Endothelial cell of umbilical vein (primary cell): ENCODE measurements around the gene KCNMA1. TPM values are rescaled to one million over a fixed set of nuclear protein-coding genes. Genes with fewer than 3 reads are reported as not detected.

Source experiments
- BruUV-seq: library from RNA; stranded (reverse); fragments of 400-500 nt; replicated peaks from 2 replicates; lab custom pipeline; 2021; lab: Mats Ljungman, UMichigan
- CTCF ChIA-PET: fragments of 300-600, 350-600 bp; sonication (Branson Sonifier 250); formaldehyde crosslinking; loops from one replicate; lab custom pipeline; 2021; ENCODE audit warnings: antibody characterized with exemption, inconsistent platforms; lab: Charles Lee
- POLR2A ChIA-PET: fragments of 300-600, 350-600 bp; sonication (Branson Sonifier 250); formaldehyde crosslinking; loops from one replicate; lab custom pipeline; 2021; ENCODE audit warnings: antibody characterized with exemption, inconsistent platforms; lab: Charles Lee
- DNase-seq: peaks from one replicate; pipeline ENCODE4 v3.0.0-alpha.2; 2011; ENCODE audit warnings: low read depth, low spot score
- FAIRE-seq: peaks from 2 replicates; lab custom pipeline; 2011; peaks lifted over from hg19 to GRCh38; lab: Jason Lieb, UNC
- H2AFZ ChIP-seq: 2 replicates; pipeline ENCODE4 v1.6.0; 2012; ENCODE audit warnings: low read depth, low read length, control low read depth, inconsistent platforms
- H3K27ac ChIP-seq: 2 replicates; pipeline ENCODE4 v1.5.1; 2011; ENCODE audit warnings: low read depth, mild to moderate bottlenecking, control low read depth, low read length, moderate library complexity; ENCODE audit not compliant: insufficient read depth
- H3K27me3 ChIP-seq, 2 experiments: 2 replicates each; pipeline versions ENCODE4 v1.6.0 to v1.6.1; 2011; ENCODE audit warnings: low read length in 2 of 2, mixed read lengths in 1 of 2; ENCODE audit not compliant: control insufficient read depth in 2 of 2, insufficient read depth in 2 of 2
- H3K36me3 ChIP-seq, 2 experiments: 2 replicates in 1 of 2; 3 replicates in 1 of 2; pipeline ENCODE4 v1.5.1; 2011; ENCODE audit warnings: low read length in 2 of 2, mild to moderate bottlenecking in 1 of 2, moderate library complexity in 1 of 2; ENCODE audit not compliant: control insufficient read depth in 2 of 2, insufficient read depth in 2 of 2; ENCODE audit errors: extremely low read depth in 1 of 2
- H3K4me1 ChIP-seq: 3 replicates; pipeline ENCODE4 v1.5.1; 2011; ENCODE audit warnings: mild to moderate bottlenecking, low read length; ENCODE audit not compliant: control insufficient read depth, insufficient read depth; ENCODE audit errors: extremely low read depth
- H3K4me2 ChIP-seq: 2 replicates; pipeline ENCODE4 v1.6.1; 2011; ENCODE audit warnings: low read length, control low read depth, mixed read lengths; ENCODE audit not compliant: insufficient read depth
- H3K4me3 ChIP-seq, 3 experiments: fragments of 200-600 bp in 1 of 3; sonication (generic), shearing (Covaris generic) in 1 of 3; replicated peaks in 1 of 3; 2 replicates each; pipeline ENCODE4 v1.5.1; 2011 to 2016; ENCODE audit warnings: control low read depth in 3 of 3, low read length in 3 of 3, mild to moderate bottlenecking in 2 of 3, inconsistent platforms in 1 of 3, low read depth in 1 of 3, moderate library complexity in 1 of 3; ENCODE audit not compliant: insufficient read depth in 1 of 3
- H3K79me2 ChIP-seq: 2 replicates; pipeline ENCODE4 v1.6.0; 2012; ENCODE audit warnings: low read length, inconsistent platforms; ENCODE audit not compliant: control insufficient read depth, insufficient read depth
- H3K9ac ChIP-seq: replicated peaks from 2 replicates; pipeline ENCODE3; 2011; ENCODE audit warnings: low read length, control low read depth; ENCODE audit not compliant: insufficient read depth; ENCODE audit errors: extremely low read depth
- H3K9me1 ChIP-seq: replicated peaks from 3 replicates; pipeline ENCODE4 v1.6.0; 2011; ENCODE audit warnings: mild to moderate bottlenecking, low read length; ENCODE audit not compliant: control insufficient read depth, insufficient read depth; ENCODE audit errors: extremely low read depth
- H3K9me3 ChIP-seq: replicated peaks from 2 replicates; pipeline ENCODE4 v1.5.1; 2012; ENCODE audit warnings: low read length, inconsistent platforms; ENCODE audit not compliant: control insufficient read depth, insufficient read depth
- H4K20me1 ChIP-seq: replicated peaks from 2 replicates; pipeline ENCODE3; 2011; ENCODE audit warnings: mild to moderate bottlenecking, low read length; ENCODE audit not compliant: control insufficient read depth, insufficient read depth; ENCODE audit errors: extremely low read depth
- CTCF ChIP-seq, 2 donors: IDR thresholded peaks; 1 replicate in 1 of 2; 2 replicates in 1 of 2; pipeline ENCODE4 v1.5.1; 2011; ENCODE audit warnings: low read length in 2 of 2, mild to moderate bottlenecking in 2 of 2, moderate library complexity in 2 of 2, control low read depth in 1 of 2, inconsistent platforms in 1 of 2, low read depth in 1 of 2; ENCODE audit not compliant: insufficient read depth in 1 of 2; ENCODE audit errors: extremely low read depth in 1 of 2
- EZH2 ChIP-seq: IDR thresholded peaks from 2 replicates; pipeline ENCODE4 v1.6.1; 2012; ENCODE audit warnings: borderline replicate concordance, low read depth, mild to moderate bottlenecking, moderate library complexity, low read length, inconsistent platforms; ENCODE audit not compliant: severe bottlenecking
- FOS ChIP-seq: IDR thresholded peaks from 2 replicates; pipeline ENCODE4 v1.6.1; 2011; ENCODE audit warnings: mild to moderate bottlenecking, low read length, moderate library complexity, borderline replicate concordance; ENCODE audit not compliant: insufficient read depth
- GATA2 ChIP-seq: IDR thresholded peaks from 2 replicates; pipeline ENCODE4 v1.7.0; 2011; ENCODE audit warnings: low read depth, mild to moderate bottlenecking, moderate library complexity, mixed read lengths, low read length; ENCODE audit not compliant: insufficient read length, insufficient read depth
- JUN ChIP-seq: IDR thresholded peaks from 2 replicates; pipeline ENCODE4 v1.6.1; 2011; ENCODE audit warnings: borderline replicate concordance, low read depth; ENCODE audit not compliant: insufficient read length, insufficient read depth
- MAX ChIP-seq: IDR thresholded peaks from 2 replicates; pipeline ENCODE4 v1.6.1; 2011; ENCODE audit not compliant: insufficient read depth, insufficient read length
- MYC ChIP-seq: IDR thresholded peaks from one replicate; pipeline ENCODE4 v1.6.1; 2011; ENCODE audit warnings: mild to moderate bottlenecking, low read depth, low read length
- POLR2A ChIP-seq: IDR thresholded peaks from 2 replicates; pipeline ENCODE4 v1.6.1; 2012; ENCODE audit warnings: low read depth, mild to moderate bottlenecking, control low read depth, low read length
- POLR2AphosphoS5 ChIP-seq: IDR thresholded peaks from 2 replicates; pipeline ENCODE4 v1.6.1; 2012; ENCODE audit warnings: low read depth, mild to moderate bottlenecking, control low read depth, low read length, moderate library complexity; ENCODE audit not compliant: insufficient read depth
- dilution Hi-C: fragments of 300-500 bp; cut with MboI; formaldehyde crosslinking; loops from one replicate; pipeline ENCODE4 v1.15.0; 2019; ENCODE audit warnings: low sequenced_read_pairs; ENCODE audit not compliant: extremely low pct_ligation_motif_present
- intact Hi-C: fragments of 100-400 bp; cut with micrococcal nuclease; formaldehyde crosslinking; loops from one replicate; pipeline ENCODE4 v1.10.0; 2022
- polyA plus RNA-seq, 4 experiments: library from polyadenylated mRNA; depleted of rRNA in 3 of 4; stranded (reverse) in 3 of 4; unstranded in 1 of 4; fragments of >200 nt; gene quantifications; 2 replicates each; pipeline versions ENCODE4 v1.2.1 to v1.2.3, GENCODE V29; 2011 to 2012; ENCODE audit warnings: missing spikeins in 1 of 4
- total RNA-seq: library from RNA; stranded (reverse); gene quantifications from 2 replicates; pipeline ENCODE4 v1.2.3, GENCODE V29; 2021

The KCNMA1 gene
- total and polyA plus RNA-seq, 2 donors (not counting 3 experiments of a cell fraction or from before 2014, with no cell fraction given), result 0.10 to 0.82 TPM

GRCh38 chr10:77210645-77211044, 427.0 kb downstream of the KCNMA1 start:
- Histone ChIP-seq H3K9me3 (no peaks in the 10 kb centered on the region), H3K27me3 (peaks cover 2 to 3% of the 10 kb centered on the region in 2 experiments), H4K20me1 (no peaks in the 10 kb centered on the region), H3K79me2 (no peaks in the 10 kb centered on the region), H3K9me1 (no peaks in the 10 kb centered on the region), H2AFZ (no peak overlapping the region), H3K27ac (no peak overlapping the region), H3K9ac (no peak overlapping the region), H3K4me3 (no peak overlapping the region), H3K4me2 (no peak overlapping the region), H3K36me3 (no peaks in the 10 kb centered on the region), H3K4me1 (peaks cover 1% of the 10 kb centered on the region)
- DNase-seq (no peak), FAIRE-seq (no peak)
- BruUV-seq, result no TSS peak
- dilution Hi-C loops, result no loop called here
- ChIA-PET POLR2A (no interaction called here), CTCF (interaction anchor here (1.9 kb wide), 1 partner anchor 501 kb away, joined by 4 read pairs; no protein-coding TSS in a partner anchor)
- TF ChIP-seq FOS, result no peak
- TF ChIP-seq CTCF (IDR thresholded peaks at IDR 0.05; ENCODE audit: extremely low read depth in 1 of 2, insufficient read depth in 1 of 2, low read depth in 1 of 2, low read length in 2 of 2), result no peak
- no peak for TF ChIP-seq MAX
- TF ChIP-seq JUN, result no peak
- no peak for TF ChIP-seq MYC
- no peak for TF ChIP-seq EZH2
- no peak for TF ChIP-seq POLR2AphosphoS5
- TF ChIP-seq POLR2A, result no peak
- no peak for TF ChIP-seq GATA2
- intact Hi-C loops, result no loop called here
